BLaER1 treated with 17β-estradiol and CSF1 and Interleukin-3, amounts not matched to agents 10 nM and 100 nM (cell line): Measurements from ENCODE around the gene IL17RC.

Source experiments
- H3K27ac ChIP-seq, 11 experiments: shearing (Covaris generic); formaldehyde crosslinking; 2 replicates each; pipeline ENCODE4 v1.8.1; 2022
- H3K27me3 ChIP-seq, 11 experiments: shearing (Covaris generic); formaldehyde crosslinking; 2 replicates each; pipeline ENCODE4 v1.8.1; 2022
- H3K36me3 ChIP-seq, 11 experiments: shearing (Covaris generic); formaldehyde crosslinking; 2 replicates each; pipeline ENCODE4 v1.8.1; 2022
- H3K4me1 ChIP-seq, 10 experiments: shearing (Covaris generic); formaldehyde crosslinking; 2 replicates each; pipeline ENCODE4 v1.8.1; 2022
- H3K4me2 ChIP-seq, 11 experiments: shearing (Covaris generic); formaldehyde crosslinking; 2 replicates each; pipeline ENCODE4 v1.8.1; 2022
- H3K4me3 ChIP-seq, 10 experiments: shearing (Covaris generic); formaldehyde crosslinking; 2 replicates each; pipeline ENCODE4 v1.8.1; 2022
- H3K9ac ChIP-seq, 11 experiments: shearing (Covaris generic); formaldehyde crosslinking; 2 replicates each; pipeline ENCODE4 v1.8.1; 2022
- H3K9me3 ChIP-seq, 11 experiments: shearing (Covaris generic); formaldehyde crosslinking; replicated peaks in 1 of 11; 2 replicates each; pipeline ENCODE4 v1.8.1; 2022
- H4K20me1 ChIP-seq, 11 experiments: shearing (Covaris generic); formaldehyde crosslinking; 2 replicates each; pipeline ENCODE4 v1.8.1; 2022
- Cebpa-rat ChIP-seq, 11 experiments: shearing (Covaris generic); IDR thresholded peaks; 2 replicates each; pipeline ENCODE4 v1.8.1; 2022

IL17RC gene

GRCh38 chr3:9909221-9910013 is 7.5 kb upstream of the IL17RC start:
- Histone ChIP-seq H3K36me3 (no peaks in the 10 kb centered on the region), H3K27me3 (peaks cover 0 to 5% (median under 1%) of the 10 kb centered on the region in 11 experiments; a peak in 6 of 22 replicates), H3K4me3 (no peak overlapping the region), H3K27ac (no peak overlapping the region), H3K9me3 (no peaks in the 10 kb centered on the region), H3K4me1 (peaks cover 9 to 31% (median 20%) of the 10 kb centered on the region in 10 experiments), H3K4me2 (no peak overlapping the region), H4K20me1 (no peaks in the 10 kb centered on the region), H3K9ac (no peak overlapping the region)
- no peak for TF ChIP-seq Cebpa-rat (IDR thresholded peaks at IDR 0.05)

GRCh38 chr3:9911863-9912262 is 5.0 kb upstream of the IL17RC start:
- H3K4me1 ChIP-seq = peaks cover 28 to 54% (median 40%) of the 10 kb centered on the region in 10 experiments
- H3K9me3 ChIP-seq = no peaks in the 10 kb centered on the region
- no peaks in the 10 kb centered on the region for H4K20me1 ChIP-seq
- no peak overlapping the region for H3K27ac ChIP-seq
- no peak overlapping the region for H3K4me3 ChIP-seq
- no peaks in the 10 kb centered on the region for H3K36me3 ChIP-seq
- peaks cover 0 to 24% (median 16%) of the 10 kb centered on the region in 11 experiments; a peak in 17 of 22 replicates for H3K27me3 ChIP-seq
- no peak for TF ChIP-seq Cebpa-rat (IDR thresholded peaks at IDR 0.05)
- H3K4me2 ChIP-seq = peak overlapping the region in 7 of 11 experiments; percentile 4 to 75 (median 45); a peak in 9 of 22 replicates
- no peak overlapping the region for H3K9ac ChIP-seq

- peaks cover 0 to 24% (median 16%) of the 10 kb centered on the region in 11 experiments; a peak in 17 of 22 replicates for H3K27me3 ChIP-seq
- H3K9ac ChIP-seq = no peak overlapping the region
- H3K36me3 ChIP-seq = no peaks in the 10 kb centered on the region
- H3K9me3 ChIP-seq = no peaks in the 10 kb centered on the region
- no peak overlapping the region for H3K27ac ChIP-seq
- peaks cover 32 to 59% (median 46%) of the 10 kb centered on the region in 10 experiments for H3K4me1 ChIP-seq
- H4K20me1 ChIP-seq = no peaks in the 10 kb centered on the region
- no peak overlapping the region for H3K4me3 ChIP-seq
- peak in 3 of 11 experiments; percentile 12 to 26 (median 13); a peak in 1 of 22 replicates for TF ChIP-seq Cebpa-rat (IDR thresholded peaks at IDR 0.05)
- peak overlapping the region in 7 of 11 experiments; percentile 4 to 75 (median 45); a peak in 10 of 22 replicates for H3K4me2 ChIP-seq
Observed at GRCh38 chr3:9912294-9912935, 4.5 kb upstream of the IL17RC start.

- H3K4me3 ChIP-seq = no peak overlapping the region
- no peak overlapping the region for H3K9ac ChIP-seq
- no peaks in the 10 kb centered on the region for H4K20me1 ChIP-seq
- TF ChIP-seq Cebpa-rat (IDR thresholded peaks at IDR 0.05) = no peak
- H3K4me1 ChIP-seq = peaks cover 38 to 63% (median 48%) of the 10 kb centered on the region in 10 experiments
- peak overlapping the region in 7 of 11 experiments; percentile 31 to 100 (median 99); a peak in 8 of 22 replicates for H3K4me2 ChIP-seq
- no peak overlapping the region for H3K27ac ChIP-seq
- H3K9me3 ChIP-seq = no peaks in the 10 kb centered on the region
- peaks cover 0 to 24% (median 16%) of the 10 kb centered on the region in 11 experiments; a peak in 17 of 22 replicates for H3K27me3 ChIP-seq
- no peaks in the 10 kb centered on the region for H3K36me3 ChIP-seq
Observed at GRCh38 chr3:9913601-9914000, 3.3 kb upstream of the IL17RC start.

- no peak for TF ChIP-seq Cebpa-rat (IDR thresholded peaks at IDR 0.05)
- Histone ChIP-seq H3K4me3 (no peak overlapping the region), H3K9me3 (no peaks in the 10 kb centered on the region), H4K20me1 (no peaks in the 10 kb centered on the region), H3K9ac (no peak overlapping the region), H3K4me1 (peaks cover 38 to 63% (median 48%) of the 10 kb centered on the region in 10 experiments), H3K4me2 (peak overlapping the region in 10 of 11 experiments; percentile 90 to 100 (median 99); a peak in 17 of 22 replicates), H3K27ac (no peak overlapping the region), H3K36me3 (no peaks in the 10 kb centered on the region), H3K27me3 (peaks cover 0 to 24% (median 16%) of the 10 kb centered on the region in 11 experiments; a peak in 17 of 22 replicates)
Observed at GRCh38 chr3:9914011-9914410, 2.9 kb upstream of the IL17RC start.

- TF ChIP-seq Cebpa-rat (IDR thresholded peaks at IDR 0.05) = no peak
- peak overlapping the region in 8 of 11 experiments; percentile 54 to 78 (median 66); a peak in 14 of 22 replicates for H3K27ac ChIP-seq
- H3K27me3 ChIP-seq = peaks cover 0 to 24% (median 16%) of the 10 kb centered on the region in 11 experiments; a peak in 17 of 22 replicates
- H3K4me2 ChIP-seq = peak overlapping the region; percentile 90 to 100 (median 99)
- peak overlapping the region; percentile 69 to 82 (median 78); a peak in 21 of 22 replicates for H3K9ac ChIP-seq
- H3K4me3 ChIP-seq = peak overlapping the region; percentile 55 to 77 (median 64)
- no peaks in the 10 kb centered on the region for H3K9me3 ChIP-seq
- no peaks in the 10 kb centered on the region for H4K20me1 ChIP-seq
- peaks cover 38 to 63% (median 48%) of the 10 kb centered on the region in 10 experiments for H3K4me1 ChIP-seq
- H3K36me3 ChIP-seq = no peaks in the 10 kb centered on the region
Observed at GRCh38 chr3:9914559-9915253, 2.2 kb upstream of the IL17RC start.

- Histone ChIP-seq H3K27me3 (peaks cover 0 to 24% (median 16%) of the 10 kb centered on the region in 11 experiments; a peak in 17 of 22 replicates), H3K9ac (peak overlapping the region; percentile 69 to 82 (median 78)), H3K4me3 (peak overlapping the region; percentile 55 to 77 (median 64)), H3K27ac (peak overlapping the region; percentile 12 to 78 (median 62); a peak in 20 of 22 replicates), H3K36me3 (no peaks in the 10 kb centered on the region; a peak in 1 of 22 replicates), H3K4me1 (peaks cover 38 to 63% (median 48%) of the 10 kb centered on the region in 10 experiments), H3K9me3 (no peaks in the 10 kb centered on the region), H3K4me2 (peak overlapping the region; percentile 90 to 100 (median 99)), H4K20me1 (no peaks in the 10 kb centered on the region)
- TF ChIP-seq Cebpa-rat (IDR thresholded peaks at IDR 0.05) = no peak
Observed at GRCh38 chr3:9915254-9916141, 1.4 kb upstream of the IL17RC start.
